B cell (primary cell): ENCODE results near the gene PSME1. TPM values are rescaled to one million over a fixed set of nuclear protein-coding genes. Genes with fewer than 3 reads are reported as not detected.

Experiments used
- ATAC-seq: fragments of 200-7000 bp; cut with Tn5 transposase; one replicate; pipeline ENCODE4 v1.10.0; 2021; ENCODE audit warnings: low read depth, mild to moderate bottlenecking, moderate number of reproducible peaks, moderate library complexity
- CTCF ChIA-PET: fragments of 350-600 bp; sonication (Branson Sonifier 250); formaldehyde crosslinking; loops from one replicate; lab custom pipeline; 2021; ENCODE audit warnings: antibody characterized with exemption, inconsistent platforms; lab: Charles Lee
- POLR2A ChIA-PET: fragments of 350-600 bp; sonication (Branson Sonifier 250); formaldehyde crosslinking; loops from one replicate; lab custom pipeline; 2021; ENCODE audit warnings: antibody characterized with exemption; lab: Charles Lee
- DNase-seq: peaks from one replicate; pipeline ENCODE4 v3.0.0; 2013
- H2AFZ ChIP-seq: 2 replicates; pipeline ENCODE4 v1.6.1; 2012; ENCODE audit warnings: mild to moderate bottlenecking, low read depth, low read length; ENCODE audit not compliant: insufficient read depth, poor library complexity, severe bottlenecking
- H3K27ac ChIP-seq, 2 donors: 1 replicate in 1 of 2; 2 replicates in 1 of 2; pipeline ENCODE4 v1.5.1; 2012 to 2013; ENCODE audit warnings: low read length in 2 of 2, mild to moderate bottlenecking in 2 of 2, moderate library complexity in 1 of 2
- H3K27me3 ChIP-seq, 4 experiments: fragments of 200-600 bp in 1 of 4; sonication (generic) in 1 of 4; replicated peaks in 1 of 4; 1 replicate in 2 of 4; 2 replicates in 2 of 4; pipeline versions ENCODE4 v1.6.1 to v1.7.0; 2013 to 2016; ENCODE audit warnings: low read length in 3 of 4, mild to moderate bottlenecking in 2 of 4, mixed read lengths in 1 of 4, moderate library complexity in 1 of 4; ENCODE audit not compliant: insufficient read depth in 4 of 4, control insufficient read depth in 3 of 4; ENCODE audit errors: control extremely low read depth in 1 of 4
- H3K36me3 ChIP-seq, 2 experiments: replicated peaks in 1 of 2; 1 replicate in 1 of 2; 2 replicates in 1 of 2; pipeline versions ENCODE4 v1.6.1 to v1.7.1; 2013; ENCODE audit warnings: low read length in 1 of 2; ENCODE audit not compliant: insufficient read depth in 2 of 2, control insufficient read depth in 1 of 2; ENCODE audit errors: control extremely low read depth in 1 of 2, extremely low read depth in 1 of 2
- H3K4me1 ChIP-seq, 2 donors: fragments of 200-600 bp in 1 of 2; sonication (generic) in 1 of 2; 1 replicate in 1 of 2; 2 replicates in 1 of 2; pipeline versions ENCODE4 v1.5.1 to v1.6.1; 2013 to 2017; ENCODE audit warnings: low read length in 2 of 2; ENCODE audit not compliant: control insufficient read depth in 2 of 2, insufficient read depth in 2 of 2
- H3K4me2 ChIP-seq: replicated peaks from 2 replicates; pipeline ENCODE3; 2012; ENCODE audit warnings: mild to moderate bottlenecking, low read depth, low read length; ENCODE audit not compliant: poor library complexity, severe bottlenecking
- H3K4me3 ChIP-seq, 5 experiments: fragments of 200-600 bp in 1 of 5; sonication (generic) in 1 of 5; 1 replicate in 3 of 5; 2 replicates in 2 of 5; pipeline versions ENCODE4 v1.5.1 to v1.7.0; 2011 to 2016; ENCODE audit warnings: low read length in 4 of 5, mild to moderate bottlenecking in 4 of 5, low read depth in 2 of 5, control low read depth in 1 of 5, moderate library complexity in 1 of 5; ENCODE audit not compliant: insufficient read depth in 1 of 5; ENCODE audit errors: control extremely low read depth in 1 of 5, extremely low read depth in 1 of 5
- H3K79me2 ChIP-seq: fragments of 200-600 bp; sonication (generic); one replicate; pipeline ENCODE4 v1.6.0; 2016; ENCODE audit warnings: low read length; ENCODE audit not compliant: control insufficient read depth, insufficient read depth
- H3K9ac ChIP-seq: fragments of 200-600 bp; sonication (generic); 2 replicates; pipeline ENCODE4 v1.6.1; 2017; ENCODE audit warnings: mild to moderate bottlenecking, low read length, moderate library complexity
- H3K9me3 ChIP-seq, 3 donors: one replicate each; pipeline versions ENCODE4 v1.6.1 to v1.7.1; 2013; ENCODE audit warnings: low read length in 2 of 3; ENCODE audit not compliant: control insufficient read depth in 2 of 3, insufficient read depth in 1 of 3; ENCODE audit errors: control extremely low read depth in 1 of 3
- H4K20me1 ChIP-seq: 2 replicates; pipeline ENCODE4 v1.6.0; 2012; ENCODE audit warnings: mild to moderate bottlenecking, low read length; ENCODE audit not compliant: insufficient read depth, control insufficient read depth, poor library complexity, severe bottlenecking
- H3K27ac Mint-ChIP-seq: one replicate; pipeline ENCODE4 v1.8.0; 2021; ENCODE audit warnings: mixed read lengths
- H3K27me3 Mint-ChIP-seq: one replicate; pipeline ENCODE4 v1.8.0; 2021; ENCODE audit warnings: mixed read lengths
- H3K4me1 Mint-ChIP-seq: one replicate; pipeline ENCODE4 v1.8.0; 2021; ENCODE audit warnings: mixed read lengths
- H3K4me3 Mint-ChIP-seq: one replicate; pipeline ENCODE4 v1.8.0; 2021; ENCODE audit warnings: mixed read lengths
- H3K9me3 Mint-ChIP-seq: one replicate; pipeline ENCODE4 v1.8.0; 2022; ENCODE audit warnings: mixed read lengths; ENCODE audit not compliant: insufficient read depth
- EZH2 ChIP-seq: IDR thresholded peaks from 2 replicates; pipeline ENCODE4 v1.6.1; 2012; ENCODE audit warnings: borderline replicate concordance, low read depth, mild to moderate bottlenecking, moderate library complexity, low read length; ENCODE audit not compliant: insufficient read depth, poor library complexity, severe bottlenecking
- WGBS: methylation state at CpG from one replicate; pipeline ENCODE4 v1.1.5; 2013; ENCODE audit warnings: missing lambda C conversion rate; ENCODE audit not compliant: insufficient coverage; 5-methylcytosine and 5-hydroxymethylcytosine counted together
- intact Hi-C: fragments of 100-400 bp; cut with micrococcal nuclease; formaldehyde crosslinking; loops from one replicate; pipeline ENCODE4 v1.10.0; 2022
- polyA plus RNA-seq: library from polyadenylated mRNA; depleted of rRNA; stranded (reverse); fragments of >200 nt; gene quantifications from 2 replicates; pipeline ENCODE4 v1.2.3, GENCODE V29; 2012
- total RNA-seq, 2 donors: library from RNA; stranded (reverse); fragments of 120-200 nt in 1 of 2; gene quantifications; 1 replicate in 1 of 2; 2 replicates in 1 of 2; pipeline versions ENCODE4 v1.2.3 to v1.2.4, GENCODE V29; 2013 to 2022
- TF ChIP-seq, protein P1 (sequence below): fragments of 200-600 bp; IDR thresholded peaks from one replicate; pipeline ENCODE4 v1.8.0; 2022; ENCODE audit warnings: antibody characterized with exemption, mild to moderate bottlenecking

Gene PSME1
- total and polyA plus RNA-seq, 2 donors (not counting 1 experiment from before 2014, with no cell fraction given): 237 to 257 TPM

DNA sequence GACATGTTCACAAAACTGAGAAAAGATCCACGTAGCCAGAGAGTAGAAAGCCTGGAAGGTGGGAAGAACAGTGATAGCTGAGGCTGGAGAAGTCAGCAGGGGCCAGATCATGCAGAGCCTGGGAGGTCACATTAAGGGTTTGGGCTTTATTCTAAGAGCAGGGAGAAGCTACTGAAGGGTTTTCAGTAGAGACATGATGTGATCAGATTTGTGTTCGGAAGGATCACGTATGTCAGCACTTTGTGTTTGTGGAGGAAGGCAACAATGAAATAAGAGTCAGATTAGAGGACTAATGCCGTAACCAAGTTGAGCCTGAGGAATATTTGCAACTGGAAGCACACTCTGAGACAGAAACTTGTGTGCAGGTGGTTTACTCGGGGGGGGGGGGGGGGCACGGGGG lies 46.1 kb upstream of the PSME1 start:
- H3K4me2 ChIP-seq: no peak overlapping the region
- no peak overlapping the region for H3K27ac ChIP-seq
- POLR2A ChIA-PET: interaction anchor here (1.1 to 2.8 kb wide), 2 partner anchors 9 to 15 kb away, joined by 3 to 9 read pairs; no protein-coding TSS in a partner anchor
- no peak overlapping the region for H3K9ac ChIP-seq
- CTCF ChIA-PET: interaction anchor here (1.0 to 12.1 kb wide), 27 partner anchors 9 to 458 kb away, joined by 3 to 292 read pairs (median 5); partner anchors contain the start of genes CARMIL3, CIDEB, DCAF11 and DHRS4
- no peaks in the 10 kb centered on the region for H3K27me3 ChIP-seq
- Mint-ChIP-seq H3K27ac (no peak overlapping the region), H3K4me3 (no peak overlapping the region), H3K9me3 (no peaks in the 10 kb centered on the region), H3K27me3 (no peaks in the 10 kb centered on the region), H3K4me1 (peaks cover 22% of the 10 kb centered on the region)
- ATAC-seq (no peak), DNase-seq (no peak)
- H4K20me1 ChIP-seq: no peaks in the 10 kb centered on the region
- H3K4me3 ChIP-seq: no peak overlapping the region
- no peak overlapping the region for H2AFZ ChIP-seq
- H3K79me2 ChIP-seq: peaks cover 9% of the 10 kb centered on the region
- intact Hi-C loops: loop anchor here (1.0 to 5.0 kb wide), 4 partner anchors 32 to 523 kb away; partner anchors contain the start of genes AP1G2 and IRF9
- H3K4me1 ChIP-seq: peaks cover 0 to 17% of the 10 kb centered on the region in 2 donors
- H3K9me3 ChIP-seq: no peaks in the 10 kb centered on the region
- no peaks in the 10 kb centered on the region for H3K36me3 ChIP-seq
- TF ChIP-seq EZH2: no peak
- TF ChIP-seq, protein P1, sequence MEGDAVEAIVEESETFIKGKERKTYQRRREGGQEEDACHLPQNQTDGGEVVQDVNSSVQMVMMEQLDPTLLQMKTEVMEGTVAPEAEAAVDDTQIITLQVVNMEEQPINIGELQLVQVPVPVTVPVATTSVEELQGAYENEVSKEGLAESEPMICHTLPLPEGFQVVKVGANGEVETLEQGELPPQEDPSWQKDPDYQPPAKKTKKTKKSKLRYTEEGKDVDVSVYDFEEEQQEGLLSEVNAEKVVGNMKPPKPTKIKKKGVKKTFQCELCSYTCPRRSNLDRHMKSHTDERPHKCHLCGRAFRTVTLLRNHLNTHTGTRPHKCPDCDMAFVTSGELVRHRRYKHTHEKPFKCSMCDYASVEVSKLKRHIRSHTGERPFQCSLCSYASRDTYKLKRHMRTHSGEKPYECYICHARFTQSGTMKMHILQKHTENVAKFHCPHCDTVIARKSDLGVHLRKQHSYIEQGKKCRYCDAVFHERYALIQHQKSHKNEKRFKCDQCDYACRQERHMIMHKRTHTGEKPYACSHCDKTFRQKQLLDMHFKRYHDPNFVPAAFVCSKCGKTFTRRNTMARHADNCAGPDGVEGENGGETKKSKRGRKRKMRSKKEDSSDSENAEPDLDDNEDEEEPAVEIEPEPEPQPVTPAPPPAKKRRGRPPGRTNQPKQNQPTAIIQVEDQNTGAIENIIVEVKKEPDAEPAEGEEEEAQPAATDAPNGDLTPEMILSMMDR: no peak
- 90% methylated on average over 2 of the region's 6 CpGs for WGBS

DNA sequence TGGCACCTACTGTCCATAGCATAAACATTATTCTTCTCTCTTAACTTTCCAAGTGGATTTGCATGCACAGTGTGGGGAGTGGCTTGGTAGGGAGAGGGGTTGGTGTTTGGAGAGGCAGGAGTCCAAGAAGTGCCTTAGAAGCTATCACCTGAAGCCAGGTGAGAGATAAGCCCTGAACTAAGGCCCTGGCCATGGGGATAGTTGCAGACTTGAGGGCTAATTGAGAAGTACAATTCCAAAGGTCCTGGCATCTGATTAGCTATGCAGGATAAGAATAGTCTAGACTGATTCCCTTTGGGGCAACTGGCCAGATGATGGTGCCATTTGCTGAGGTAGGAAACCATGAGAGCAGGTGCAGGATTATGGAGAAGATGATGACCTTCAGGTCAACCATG lies 43.9 kb upstream of the PSME1 start:
- Mint-ChIP-seq H3K27me3 (no peaks in the 10 kb centered on the region), H3K4me1 (peaks cover 38% of the 10 kb centered on the region), H3K27ac (peak overlapping the region; percentile 92), H3K4me3 (peak overlapping the region; percentile 95), H3K9me3 (no peaks in the 10 kb centered on the region)
- no peaks in the 10 kb centered on the region for H3K27me3 ChIP-seq
- no peak overlapping the region for H3K4me3 ChIP-seq
- no peak overlapping the region for H3K9ac ChIP-seq
- intact Hi-C loops: loop anchor here (5.0 kb wide), 1 partner anchor 525 kb away; the partner anchor contains the start of gene AP1G2
- ChIA-PET POLR2A (interaction anchor here (0.6 to 2.8 kb wide), 2 partner anchors 11 to 18 kb away, joined by 3 to 9 read pairs; no protein-coding TSS in a partner anchor), CTCF (interaction anchor here (0.7 to 12.1 kb wide), 19 partner anchors 11 to 460 kb away, joined by 3 to 292 read pairs (median 4); partner anchors contain the start of genes CARMIL3, DCAF11, EMC9 and IRF9)
- H4K20me1 ChIP-seq: no peaks in the 10 kb centered on the region
- ATAC-seq (no peak), DNase-seq (no peak)
- H3K4me2 ChIP-seq: no peak overlapping the region
- H3K36me3 ChIP-seq: peaks cover 0 to 5% of the 10 kb centered on the region in 2 experiments
- H3K79me2 ChIP-seq: peaks cover 30% of the 10 kb centered on the region
- peaks cover 5 to 35% of the 10 kb centered on the region in 2 donors for H3K4me1 ChIP-seq
- H3K27ac ChIP-seq: peak overlapping the region in 1 of 2 donors; percentile 95
- TF ChIP-seq, protein P1: no peak
- no peak for TF ChIP-seq EZH2
- H2AFZ ChIP-seq: no peak overlapping the region
- H3K9me3 ChIP-seq: no peaks in the 10 kb centered on the region
